Body of pancreas (tissue), 4 donors: ENCODE data around the gene BAHCC1. TPM values are rescaled to one million over a fixed set of nuclear protein-coding genes. Genes with fewer than 3 reads are reported as not detected.

ENCODE experiments used
- ATAC-seq: fragments of 150-250 bp; one replicate; pipeline ENCODE4 v1.9.1; 2016
- DNase-seq, 4 donors: peaks; one replicate each; pipeline ENCODE4 v3.0.0-alpha.2; 2019
- H3K27ac ChIP-seq, 4 donors: fragments of 200-600 bp; sonication (generic); 1 replicate in 3 of 4; 2 replicates in 1 of 4; pipeline versions ENCODE4 v1.5.1 to v1.6.1; 2016 to 2019; ENCODE audit warnings: mild to moderate bottlenecking in 1 of 4, mixed read lengths in 1 of 4, moderate library complexity in 1 of 4
- H3K27me3 ChIP-seq, 2 donors: fragments of 200-600 bp; sonication (generic); one replicate each; pipeline ENCODE4 v1.6.0; 2016; ENCODE audit warnings: mild to moderate bottlenecking in 1 of 2
- H3K36me3 ChIP-seq, 2 donors: fragments of 200-600 bp; sonication (generic); replicated peaks in 1 of 2; 2 replicates each; pipeline ENCODE4 v1.5.1; 2016; ENCODE audit warnings: low read depth in 2 of 2; ENCODE audit not compliant: insufficient read depth in 1 of 2
- H3K4me1 ChIP-seq: fragments of 200-600 bp; sonication (generic); one replicate; pipeline ENCODE4 v1.6.0; 2016
- H3K4me3 ChIP-seq, 2 donors: fragments of 200-600 bp; sonication (generic); 1 replicate in 1 of 2; 2 replicates in 1 of 2; pipeline ENCODE4 v1.5.1; 2016 to 2019
- H3K9me3 ChIP-seq, 3 donors: fragments of 200-600 bp; sonication (generic); 1 replicate in 2 of 3; 2 replicates in 1 of 3; pipeline ENCODE4 v1.5.1; 2016
- POLR2A ChIP-seq, 3 donors: fragments of 450-650 bp; IDR thresholded peaks; one replicate each; pipeline ENCODE4 v1.6.1; 2016; ENCODE audit warnings: antibody characterized with exemption in 3 of 3, mild to moderate bottlenecking in 2 of 3
- WGBS, 2 donors: methylation state at CpG; one replicate each; pipeline ENCODE4 v1.1.5; 2017; 5-methylcytosine and 5-hydroxymethylcytosine counted together
- intact Hi-C: fragments of 100-400 bp; cut with DNase I; formaldehyde crosslinking; loops from one replicate; pipeline ENCODE4 v1.15.1; 2023
- total RNA-seq, 2 donors: library from RNA; depleted of rRNA; stranded (reverse); fragments of >200 nt; gene quantifications; one replicate each; pipeline ENCODE4 v1.1.0, GENCODE V29; 2016
- TF ChIP-seq, protein P1 (sequence below), 7 experiments: fragments of 450-650 bp in 4 of 7; fragments of 200-600 bp in 3 of 7; sonication (generic) in 3 of 7; IDR thresholded peaks; one replicate each; pipeline ENCODE4 v1.5.1; 2016 to 2019; ENCODE audit warnings: antibody characterized with exemption in 7 of 7

Gene BAHCC1
- total RNA-seq, 2 donors from 2014 or later, result 5.7 to 14.8 TPM

DNA sequence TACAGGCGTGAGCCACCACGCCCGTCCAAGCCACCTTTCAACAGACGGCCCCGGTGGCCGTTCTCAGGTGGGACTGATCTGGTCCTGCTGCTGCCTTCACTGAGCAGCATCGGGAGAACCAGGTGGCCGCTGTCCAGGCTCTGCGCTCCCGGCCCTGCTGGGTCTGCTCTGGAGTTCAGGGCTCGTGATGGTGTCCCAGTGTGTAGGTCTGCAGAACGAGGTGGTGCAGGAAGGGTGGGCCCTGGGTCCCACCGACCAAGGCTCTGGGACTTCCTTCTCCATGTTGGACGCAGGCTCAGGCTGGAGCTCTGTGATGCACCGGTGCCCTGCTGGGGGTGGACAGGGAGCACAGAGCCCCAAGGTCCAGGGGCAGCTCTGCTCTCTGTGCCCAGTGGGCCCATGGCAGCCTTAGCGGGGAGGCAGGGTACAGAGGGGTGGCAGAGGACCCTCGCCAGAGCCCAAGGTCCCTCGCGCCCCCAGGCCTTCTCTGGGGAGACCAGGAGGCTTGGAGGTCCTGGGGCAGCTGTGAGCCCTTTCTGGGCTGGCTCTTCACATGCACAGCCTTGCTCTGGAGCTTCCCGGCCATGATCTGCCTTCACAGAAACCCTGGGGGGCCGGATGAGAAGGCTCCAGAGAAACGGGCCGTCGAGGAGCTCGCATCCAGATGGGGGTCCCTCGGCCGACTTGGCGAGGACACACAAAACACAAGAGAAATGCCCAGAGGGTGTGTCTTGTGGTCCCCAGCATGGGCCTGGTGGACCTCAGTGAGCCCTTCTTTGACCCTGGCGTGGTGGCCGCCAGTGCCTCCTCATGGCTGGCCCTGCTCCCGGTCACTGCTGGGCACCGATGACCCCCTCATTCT, 26.9 kb upstream of the BAHCC1 start:
- 85 to 92% methylated on average over 7 to 27 of the region's 32 CpGs for WGBS, 2 donors
- Histone ChIP-seq H3K27me3 (no peaks in the 10 kb centered on the region), H3K36me3 (no peaks in the 10 kb centered on the region), H3K27ac (no peak overlapping the region), H3K4me1 (peaks cover 32% of the 10 kb centered on the region), H3K4me3 (no peak overlapping the region), H3K9me3 (no peaks in the 10 kb centered on the region)
- ATAC-seq (no peak), DNase-seq (no peak)
- intact Hi-C loops, result no loop called here
- no peak for TF ChIP-seq POLR2A (IDR thresholded peaks at IDR 0.05)

DNA sequence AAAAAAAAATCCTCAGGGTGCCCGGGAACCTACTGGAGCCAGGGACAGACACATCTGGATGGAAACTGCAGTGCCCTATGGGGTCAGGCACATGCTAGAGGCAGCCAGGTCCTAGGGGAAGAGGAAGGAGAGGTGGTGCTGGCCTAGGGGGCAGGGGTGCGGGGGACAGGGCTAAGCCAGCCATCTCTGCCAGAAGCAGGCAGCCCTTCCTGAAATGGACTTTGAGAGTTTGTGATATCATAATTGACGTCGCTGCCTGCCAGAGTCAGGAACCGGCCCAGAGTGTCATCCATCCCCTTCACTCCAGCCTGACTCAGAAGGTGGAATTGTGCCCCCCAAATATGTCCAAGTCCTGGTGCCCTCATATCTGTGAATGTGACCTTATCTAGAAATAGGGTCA, 25.0 kb upstream of the BAHCC1 start:
- no peak for ATAC-seq
- no peaks in the 10 kb centered on the region for H3K9me3 ChIP-seq
- DNase-seq, result no peak
- no peaks in the 10 kb centered on the region for H3K36me3 ChIP-seq
- 85 to 89% methylated on average over 4 to 5 of the region's 5 CpGs for WGBS, 2 donors
- no peaks in the 10 kb centered on the region for H3K27me3 ChIP-seq
- H3K4me3 ChIP-seq, result no peak overlapping the region
- H3K27ac ChIP-seq, result no peak overlapping the region
- TF ChIP-seq POLR2A (IDR thresholded peaks at IDR 0.05), result no peak
- TF ChIP-seq, protein P1, sequence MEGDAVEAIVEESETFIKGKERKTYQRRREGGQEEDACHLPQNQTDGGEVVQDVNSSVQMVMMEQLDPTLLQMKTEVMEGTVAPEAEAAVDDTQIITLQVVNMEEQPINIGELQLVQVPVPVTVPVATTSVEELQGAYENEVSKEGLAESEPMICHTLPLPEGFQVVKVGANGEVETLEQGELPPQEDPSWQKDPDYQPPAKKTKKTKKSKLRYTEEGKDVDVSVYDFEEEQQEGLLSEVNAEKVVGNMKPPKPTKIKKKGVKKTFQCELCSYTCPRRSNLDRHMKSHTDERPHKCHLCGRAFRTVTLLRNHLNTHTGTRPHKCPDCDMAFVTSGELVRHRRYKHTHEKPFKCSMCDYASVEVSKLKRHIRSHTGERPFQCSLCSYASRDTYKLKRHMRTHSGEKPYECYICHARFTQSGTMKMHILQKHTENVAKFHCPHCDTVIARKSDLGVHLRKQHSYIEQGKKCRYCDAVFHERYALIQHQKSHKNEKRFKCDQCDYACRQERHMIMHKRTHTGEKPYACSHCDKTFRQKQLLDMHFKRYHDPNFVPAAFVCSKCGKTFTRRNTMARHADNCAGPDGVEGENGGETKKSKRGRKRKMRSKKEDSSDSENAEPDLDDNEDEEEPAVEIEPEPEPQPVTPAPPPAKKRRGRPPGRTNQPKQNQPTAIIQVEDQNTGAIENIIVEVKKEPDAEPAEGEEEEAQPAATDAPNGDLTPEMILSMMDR (IDR thresholded peaks at IDR 0.05), result no peak
- intact Hi-C loops, result no loop called here
- peaks cover 17% of the 10 kb centered on the region for H3K4me1 ChIP-seq

DNA sequence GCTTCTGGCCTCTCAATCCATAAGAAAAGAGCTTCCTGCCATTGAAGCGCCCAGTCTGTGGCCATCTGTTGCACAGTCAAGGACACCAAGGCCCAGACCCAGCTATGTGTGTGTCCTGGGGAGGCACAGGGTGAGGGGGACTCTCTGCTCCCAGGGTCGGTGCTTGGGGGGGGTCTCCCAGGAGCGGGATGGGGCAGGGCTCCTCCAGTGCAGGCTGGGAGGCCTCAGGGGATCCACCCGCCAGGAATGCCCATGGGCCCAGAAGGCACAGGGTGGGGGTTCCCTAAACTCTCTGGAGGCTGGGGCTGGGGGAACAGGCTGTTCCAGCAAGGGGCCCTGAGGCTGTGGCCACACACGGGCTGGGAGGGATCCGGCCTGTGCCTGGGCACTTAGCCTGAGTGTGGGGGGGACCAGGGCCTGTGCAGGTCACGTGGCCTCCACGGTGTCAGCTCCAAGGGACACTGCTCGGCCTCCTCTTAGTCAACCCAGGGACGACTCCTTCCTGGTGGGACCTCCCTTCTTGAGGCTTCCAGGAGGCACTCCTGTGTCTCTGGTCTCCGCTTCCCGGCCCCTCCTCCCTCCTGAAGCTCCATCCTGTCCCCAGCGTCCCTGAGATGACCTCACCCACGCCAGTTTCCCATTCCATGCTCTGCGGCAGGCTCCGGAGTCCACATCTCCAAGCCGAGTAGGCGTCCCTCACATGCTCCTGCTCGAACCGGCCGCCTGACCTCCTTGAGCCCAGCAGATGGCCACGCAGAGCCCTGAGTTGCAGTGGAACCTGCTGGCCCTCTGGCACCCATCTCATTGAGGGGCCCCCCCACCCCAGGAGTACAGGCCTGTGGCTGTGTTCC, 23.1 kb upstream of the BAHCC1 start:
- Histone ChIP-seq H3K27me3 (no peaks in the 10 kb centered on the region), H3K36me3 (no peaks in the 10 kb centered on the region), H3K27ac (peak overlapping the region in 1 of 4 donors; percentile 49), H3K4me3 (no peak overlapping the region), H3K4me1 (no peaks in the 10 kb centered on the region), H3K9me3 (no peaks in the 10 kb centered on the region)
- intact Hi-C loops, result no loop called here
- TF ChIP-seq, protein P1 (IDR thresholded peaks at IDR 0.05), result peak in 4 of 7 experiments; percentile 21 to 43 (median 34)
- no peak for TF ChIP-seq POLR2A (IDR thresholded peaks at IDR 0.05)
- ATAC-seq (peak; percentile 72), DNase-seq (peak in 3 of 4 donors; percentile 49 to 61 (median 57))
- WGBS, 2 donors, result 68 to 84% methylated on average over 15 to 17 of the region's 22 CpGs

DNA sequence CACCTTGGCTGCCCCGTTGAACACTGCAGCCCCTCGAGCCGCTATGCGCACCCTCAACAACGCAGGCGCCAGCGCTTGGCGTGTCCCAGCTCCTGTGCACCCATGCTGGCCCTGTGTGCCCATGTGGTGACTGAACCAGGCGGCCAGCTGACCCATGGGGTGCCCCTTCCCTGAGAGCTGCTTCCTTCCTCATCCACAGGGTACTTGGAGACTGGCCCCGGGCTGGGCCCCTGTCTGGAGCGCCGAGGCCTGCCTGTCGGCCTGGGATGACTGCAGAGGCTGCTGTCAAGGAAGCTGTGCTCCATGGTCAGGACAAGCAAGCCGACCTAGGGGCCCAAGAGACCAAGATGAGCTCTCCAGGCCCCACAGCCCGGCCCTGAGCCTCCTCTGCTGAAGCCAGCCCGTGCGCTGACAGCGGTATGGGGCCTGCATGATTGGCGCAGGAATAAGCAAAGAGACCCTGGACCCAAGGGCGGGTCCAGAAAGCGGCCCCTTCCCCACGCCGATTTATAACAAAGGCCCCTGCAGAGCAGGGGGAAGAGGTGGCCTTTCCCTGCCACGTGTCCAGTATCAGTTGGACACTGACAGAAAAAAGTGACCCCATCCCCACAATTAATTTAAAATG, 21.6 kb upstream of the BAHCC1 start:
- 85 to 89% methylated on average over 17 of the region's 24 CpGs for WGBS, 2 donors
- intact Hi-C loops, result no loop called here
- TF ChIP-seq, protein P1 (IDR thresholded peaks at IDR 0.05), result no peak
- TF ChIP-seq POLR2A (IDR thresholded peaks at IDR 0.05), result no peak
- no peaks in the 10 kb centered on the region for H3K4me1 ChIP-seq
- H3K27ac ChIP-seq, result no peak overlapping the region
- H3K27me3 ChIP-seq, result no peaks in the 10 kb centered on the region
- H3K9me3 ChIP-seq, result no peaks in the 10 kb centered on the region
- no peaks in the 10 kb centered on the region for H3K36me3 ChIP-seq
- H3K4me3 ChIP-seq, result no peak overlapping the region
- DNase-seq, result no peak
- no peak for ATAC-seq

DNA sequence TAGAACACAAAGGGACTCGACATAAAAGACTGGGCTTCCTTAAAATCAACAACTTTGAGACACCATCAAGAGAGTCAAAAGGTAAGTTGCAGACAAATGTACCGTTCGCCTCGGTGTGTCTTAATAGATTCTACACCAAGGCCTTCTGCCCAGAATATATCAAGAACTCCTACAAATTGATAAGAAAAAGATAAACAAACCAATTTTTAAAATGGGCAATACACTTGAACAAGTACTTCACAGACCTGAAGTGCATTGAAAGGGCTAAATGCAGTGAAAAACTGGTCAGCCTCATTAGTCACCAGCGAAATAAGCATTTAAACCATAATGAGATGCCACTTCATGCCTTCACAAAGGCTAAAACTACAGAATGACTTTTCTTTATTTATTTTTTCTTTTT, 20.4 kb upstream of the BAHCC1 start:
- Histone ChIP-seq H3K36me3 (no peaks in the 10 kb centered on the region), H3K27me3 (no peaks in the 10 kb centered on the region), H3K9me3 (no peaks in the 10 kb centered on the region), H3K27ac (no peak overlapping the region), H3K4me1 (peaks cover 4% of the 10 kb centered on the region), H3K4me3 (no peak overlapping the region)
- intact Hi-C loops, result no loop called here
- no peak for TF ChIP-seq POLR2A (IDR thresholded peaks at IDR 0.05)
- TF ChIP-seq, protein P1 (IDR thresholded peaks at IDR 0.05), result no peak
- 81 to 86% methylated on average over 5 of the region's 5 CpGs for WGBS, 2 donors
- ATAC-seq (no peak), DNase-seq (no peak)
